GM21526 (cell line): ENCODE data around the gene ITGB3.

Experiments
- ATAC-seq: cut with Tn5 transposase; IDR thresholded peaks from one replicate; pipeline ENCODE4 v1.9.1; 2021; ENCODE audit warnings: moderate library complexity; ENCODE audit not compliant: unreplicated experiment, low FRiP score

ITGB3 gene

GRCh38 chr17:47274319-47275069 lies 20.9 kb downstream of the ITGB3 start:
- ATAC-seq, result no peak

GRCh38 chr17:47275245-47275984 lies 21.8 kb downstream of the ITGB3 start:
- ATAC-seq, result no peak

GRCh38 chr17:47276444-47276843 lies 22.8 kb downstream of the ITGB3 start:
- ATAC-seq, result no peak

- ATAC-seq, result no peak
These were observed 23.2 kb downstream of the ITGB3 start for GRCh38 chr17:47276868-47277267.

- no peak for ATAC-seq
These were observed 24.3 kb downstream of the ITGB3 start for GRCh38 chr17:47277921-47278320.

- ATAC-seq, result no peak
These were observed 24.9 kb downstream of the ITGB3 start for GRCh38 chr17:47278561-47278960.

- peak; percentile 71 for ATAC-seq
These were observed 25.6 kb downstream of the ITGB3 start for GRCh38 chr17:47279062-47279801.

GRCh38 chr17:47280072-47280811 lies 26.6 kb downstream of the ITGB3 start:
- no peak for ATAC-seq

GRCh38 chr17:47281216-47281615 lies 27.6 kb downstream of the ITGB3 start:
- ATAC-seq, result no peak

GRCh38 chr17:47285003-47285402 lies 31.4 kb downstream of the ITGB3 start:
- no peak for ATAC-seq

- no peak for ATAC-seq
These were observed 32.7 kb downstream of the ITGB3 start for GRCh38 chr17:47286198-47286914.

- ATAC-seq, result no peak
These were observed 33.4 kb downstream of the ITGB3 start for GRCh38 chr17:47287068-47287467.

GRCh38 chr17:47287639-47288038 lies 34.0 kb downstream of the ITGB3 start:
- no peak for ATAC-seq

GRCh38 chr17:47288531-47289116 lies 35.0 kb downstream of the ITGB3 start:
- no peak for ATAC-seq

- ATAC-seq, result no peak
These were observed 35.7 kb downstream of the ITGB3 start for GRCh38 chr17:47289302-47289701.

- ATAC-seq, result no peak
These were observed 37.2 kb downstream of the ITGB3 start for GRCh38 chr17:47290870-47291241.

GRCh38 chr17:47291242-47291873 lies 37.7 kb downstream of the ITGB3 start:
- no peak for ATAC-seq

GRCh38 chr17:47292206-47292605 lies 38.6 kb downstream of the ITGB3 start:
- ATAC-seq, result no peak
